ENCODE results near the gene TLL1.

TLL1 gene

GRCh38 chr4:165872461-165873297 lies at the start of gene TLL1:
Gene TLL1, plus strand, starts transcription at chr4:165873237. Its CDS starts 668 bp downstream, at chr4:165873905.
- DNase-seq (ENCODE audit: low read depth in 1 of 2, low spot score in 1 of 2): no peak

DNA sequence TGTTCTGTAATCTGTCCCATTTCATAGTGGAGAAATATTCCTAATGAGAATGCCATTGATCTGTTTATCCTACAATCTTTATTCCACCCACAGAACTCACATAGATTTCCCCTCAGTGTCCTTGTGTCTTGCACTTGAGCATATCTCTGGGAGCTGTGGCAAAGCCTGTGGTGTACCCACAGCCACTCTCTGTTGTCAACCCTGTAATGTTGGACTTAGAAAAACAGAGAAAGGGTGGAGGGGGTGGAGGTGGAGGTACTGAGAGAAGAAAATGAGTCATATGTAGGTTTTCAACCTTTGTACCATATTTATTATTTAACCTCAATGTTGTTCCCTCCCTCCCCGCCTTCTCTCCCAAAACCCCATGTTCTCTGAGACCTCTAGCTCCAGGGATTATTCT lies 46.9 kb upstream of the TLL1 start:
- DNase-seq (ENCODE audit: low read depth in 1 of 2, low spot score in 1 of 2): no peak

DNA sequence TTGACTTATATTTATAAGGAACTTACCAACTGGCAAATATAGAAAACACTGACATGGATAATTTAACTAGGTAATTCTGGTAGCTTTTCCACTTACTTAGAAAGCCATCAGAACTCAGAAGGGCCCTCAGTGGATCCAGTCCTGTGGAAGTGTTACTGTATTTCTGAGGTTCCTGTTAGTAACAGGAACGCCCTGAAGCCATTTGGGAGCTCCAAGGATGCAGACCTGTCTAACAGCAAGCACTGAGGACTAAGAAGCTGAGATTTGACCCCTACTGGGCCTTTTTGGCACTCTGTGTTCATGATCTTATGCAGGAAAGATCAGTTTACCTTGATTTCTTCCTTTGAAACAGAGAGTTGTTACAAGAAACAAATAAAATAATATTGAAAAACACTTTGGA lies 46.0 kb upstream of the TLL1 start:
- DNase-seq (ENCODE audit: low read depth in 1 of 2, low spot score in 1 of 2): no peak

GRCh38 chr4:165828928-165829327 lies 44.1 kb upstream of the TLL1 start:
- no peak for DNase-seq (ENCODE audit: low read depth in 1 of 2, low spot score in 1 of 2)

GRCh38 chr4:165834116-165834515 lies 38.9 kb upstream of the TLL1 start:
- DNase-seq (ENCODE audit: low read depth in 1 of 2, low spot score in 1 of 2): no peak

- DNase-seq (ENCODE audit: low read depth in 1 of 2, low spot score in 1 of 2): no peak
Measured at GRCh38 chr4:165838575-165838974, 34.5 kb upstream of the TLL1 start.

DNA sequence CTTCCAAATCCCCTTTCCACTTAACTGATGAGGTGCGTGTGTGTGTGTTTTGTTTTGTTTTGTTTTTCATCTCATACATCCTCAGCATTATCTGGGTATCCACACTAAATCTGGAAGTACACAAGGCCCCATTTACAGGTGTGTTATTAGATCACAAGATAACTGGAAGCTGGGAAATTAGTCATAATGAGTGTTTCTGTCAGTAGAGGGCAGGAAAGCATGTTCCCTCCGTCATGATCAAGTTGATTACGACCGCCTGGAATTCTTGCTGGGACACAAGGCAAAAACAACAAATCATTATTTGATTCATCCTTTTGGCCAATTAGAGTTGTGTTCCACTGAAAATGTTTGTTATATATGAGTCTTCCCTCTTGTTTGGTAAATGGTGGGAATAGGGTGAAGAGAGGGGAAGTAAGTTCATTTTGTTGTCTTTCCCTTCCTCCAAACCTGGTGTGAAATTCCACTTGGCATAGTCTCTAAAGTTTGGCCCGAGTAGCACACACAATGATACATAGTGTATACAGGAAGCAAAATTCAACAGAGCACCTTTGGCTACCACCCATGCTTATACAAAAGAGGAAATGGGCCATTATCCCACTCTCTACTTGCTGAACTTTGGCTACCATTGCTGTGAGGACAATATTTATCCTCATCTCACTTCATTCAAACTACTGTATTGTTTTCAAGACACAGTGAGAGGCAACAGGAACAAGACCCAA lies 33.3 kb upstream of the TLL1 start:
- no peak for DNase-seq (ENCODE audit: low read depth in 1 of 2, low spot score in 1 of 2)

GRCh38 chr4:165842684-165843083 lies 30.4 kb upstream of the TLL1 start:
- DNase-seq (ENCODE audit: low read depth in 1 of 2, low spot score in 1 of 2): no peak

GRCh38 chr4:165844161-165844560 lies 28.9 kb upstream of the TLL1 start:
- DNase-seq (ENCODE audit: low read depth in 1 of 2, low spot score in 1 of 2): no peak

DNA sequence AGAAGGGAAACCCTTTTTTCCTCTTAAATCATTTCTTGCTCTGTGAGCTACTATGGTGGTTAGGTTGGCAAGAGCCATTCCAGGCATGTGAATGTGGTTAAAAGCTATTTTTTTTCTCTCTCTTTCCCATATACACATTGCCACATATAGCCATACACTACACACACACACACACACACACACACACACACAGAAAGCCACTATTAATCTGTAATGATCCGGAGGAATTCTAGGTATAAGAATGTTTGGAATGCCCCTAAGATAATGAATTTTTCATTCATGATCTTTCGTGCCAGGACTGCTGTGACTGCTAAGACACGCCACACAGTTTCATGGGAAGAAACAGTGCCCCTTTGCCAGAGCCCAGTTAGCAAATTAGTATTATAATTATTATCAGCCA lies 21.8 kb upstream of the TLL1 start:
- no peak for DNase-seq (ENCODE audit: low read depth in 1 of 2, low spot score in 1 of 2)

GRCh38 chr4:165855191-165855590 lies 17.8 kb upstream of the TLL1 start:
- DNase-seq (ENCODE audit: low read depth in 1 of 2, low spot score in 1 of 2): no peak

- DNase-seq (ENCODE audit: low read depth in 1 of 2, low spot score in 1 of 2): no peak
Measured at GRCh38 chr4:165861363-165861762, 11.7 kb upstream of the TLL1 start.

DNA sequence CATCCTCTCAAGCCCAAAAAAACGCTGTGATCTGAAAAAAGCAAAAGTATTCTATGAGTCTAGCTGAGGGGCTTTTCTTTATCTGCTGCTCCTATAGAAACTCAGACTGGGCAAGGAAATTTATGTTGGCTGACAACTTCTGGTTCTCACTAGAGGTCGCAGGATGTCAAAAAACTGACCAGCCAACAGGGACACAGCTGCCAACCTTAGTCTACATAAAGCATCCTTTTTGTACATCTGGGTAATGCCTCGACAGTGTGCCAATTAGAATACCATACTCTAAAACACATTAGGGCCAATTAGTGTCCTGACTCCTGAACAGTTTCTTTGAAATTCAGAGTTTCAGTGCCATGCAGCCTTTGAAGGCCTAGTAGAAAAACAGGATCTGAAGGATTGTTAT lies 8.8 kb upstream of the TLL1 start:
- DNase-seq (ENCODE audit: low read depth in 1 of 2, low spot score in 1 of 2): no peak

- no peak for DNase-seq (ENCODE audit: low read depth in 1 of 2, low spot score in 1 of 2)
Measured at GRCh38 chr4:165866019-165866650, 6.9 kb upstream of the TLL1 start.

DNA sequence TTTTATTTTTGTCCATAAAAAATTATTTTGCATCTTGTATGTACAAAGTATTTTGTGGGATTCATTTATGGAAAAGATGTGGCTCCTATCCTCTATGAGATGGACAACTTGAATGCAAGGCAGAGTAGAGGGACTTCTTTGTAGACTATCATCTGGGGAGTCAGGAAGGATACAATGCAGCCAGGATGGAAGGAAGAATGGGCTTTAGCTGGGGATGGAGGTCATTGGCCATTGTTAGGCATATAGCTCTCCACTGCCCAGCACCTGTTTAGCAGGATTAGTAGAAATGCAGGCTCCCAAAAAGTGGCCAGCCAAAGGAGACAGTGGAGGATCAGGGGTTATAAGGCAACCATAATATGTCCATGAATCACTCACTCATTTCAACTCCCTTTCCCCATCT lies 5.1 kb upstream of the TLL1 start:
- no peak for DNase-seq (ENCODE audit: low read depth in 1 of 2, low spot score in 1 of 2)

- no peak for DNase-seq (ENCODE audit: low read depth in 1 of 2, low spot score in 1 of 2)
Measured at GRCh38 chr4:165873298-165874071, 448 bp downstream of the TLL1 start.

DNA sequence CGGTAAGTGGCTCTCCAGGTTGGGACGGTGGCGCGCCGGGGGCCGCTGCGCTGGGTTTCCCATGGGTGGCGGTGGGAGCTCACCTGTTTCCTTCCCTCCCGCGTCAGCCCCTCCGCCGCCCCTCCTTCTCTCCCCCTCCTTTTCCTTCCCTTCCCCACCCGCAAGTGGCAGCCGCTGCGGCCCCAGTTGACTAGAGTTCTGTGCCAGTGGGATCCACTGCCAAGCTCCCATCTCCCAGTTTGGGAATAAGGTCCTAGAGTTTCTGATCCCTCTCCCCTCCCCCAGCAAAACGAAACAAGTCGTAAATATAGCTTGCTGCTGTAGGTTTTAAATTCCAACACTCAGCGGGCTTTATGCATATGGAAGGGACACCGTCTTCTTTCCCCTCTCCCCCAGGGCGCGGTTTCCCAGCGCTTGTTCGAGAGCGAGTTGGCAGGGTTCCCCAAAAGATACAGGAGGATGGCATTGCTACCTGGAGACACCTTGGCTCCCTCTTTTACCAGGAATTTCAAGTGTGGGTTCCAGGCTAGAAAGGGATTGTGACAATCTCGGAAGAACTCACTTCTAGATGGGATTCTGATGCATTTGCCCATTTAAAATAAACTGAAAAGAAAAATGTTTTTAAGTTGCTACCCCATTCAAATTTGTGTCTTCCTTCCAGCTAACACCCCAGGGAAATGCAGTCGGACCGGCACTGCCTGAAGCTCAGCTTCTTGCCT lies 1.2 kb downstream of the TLL1 start:
- no peak for DNase-seq (ENCODE audit: low read depth in 1 of 2, low spot score in 1 of 2)

- no peak for DNase-seq (ENCODE audit: low read depth in 1 of 2, low spot score in 1 of 2)
Measured at GRCh38 chr4:165874791-165875371, 1.8 kb downstream of the TLL1 start.

DNA sequence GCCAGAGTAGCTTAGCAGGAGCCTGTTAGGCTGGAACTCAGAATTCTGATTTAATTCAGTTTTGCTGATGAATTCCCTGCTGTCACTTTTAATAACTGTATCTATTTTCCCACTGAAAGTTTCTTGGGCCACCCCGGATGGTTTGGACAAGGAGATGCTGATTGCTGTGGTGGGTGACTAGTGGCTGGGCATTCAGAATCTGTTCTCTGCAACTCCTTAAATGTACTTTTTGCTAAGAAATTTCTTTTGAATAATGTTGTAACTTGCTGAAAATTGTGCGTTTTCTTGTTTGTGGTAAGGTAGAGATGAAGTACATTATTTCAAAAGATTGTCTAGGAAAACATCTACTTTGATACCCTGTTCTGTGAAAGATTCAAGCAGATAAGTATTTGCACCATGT lies 2.4 kb downstream of the TLL1 start:
- no peak for DNase-seq (ENCODE audit: low read depth in 1 of 2, low spot score in 1 of 2)

GRCh38 chr4:165877286-165877685 lies 4.2 kb downstream of the TLL1 start:
- no peak for DNase-seq (ENCODE audit: low read depth in 1 of 2, low spot score in 1 of 2)

Data from stimulated activated CD4-positive, alpha-beta T cell treated with anti-CD3 and anti-CD28 coated beads, Interleukin-15, amount 100 ng/mL, for 1 hour (primary cell).